NB4 (cell line): ENCODE measurements around the gene KCNJ18.
"Not testable (repeated sequence)": the region's sequence is repeated elsewhere in the genome, so short reads cannot be mapped to it uniquely, and the experiment has no call there.

ENCODE experiments used
- DNase-seq: peaks from one replicate; pipeline ENCODE4 v3.0.0; 2010; ENCODE audit warnings: low read depth
- H3K4me3 ChIP-seq: one replicate; pipeline ENCODE4 v1.5.1; 2011; ENCODE audit warnings: mild to moderate bottlenecking, low read depth, low read length, moderate library complexity
- MYC ChIP-seq: IDR thresholded peaks from 2 replicates; pipeline ENCODE4 v1.6.1; 2011; ENCODE audit warnings: low read depth, low read length
- POLR2A ChIP-seq: IDR thresholded peaks from 2 replicates; pipeline ENCODE4 v1.6.1; 2011; ENCODE audit warnings: mild to moderate bottlenecking; ENCODE audit not compliant: insufficient read length; ENCODE audit errors: extremely low read depth
- TF ChIP-seq, protein P1 (sequence below): IDR thresholded peaks from 2 replicates; pipeline ENCODE4 v1.6.1; 2011; ENCODE audit warnings: low read depth, low read length
- TF ChIP-seq, protein P2 (sequence below): IDR thresholded peaks from one replicate; pipeline ENCODE4 v1.5.1; 2012; ENCODE audit warnings: low read depth, low read length

KCNJ18 gene

DNA sequence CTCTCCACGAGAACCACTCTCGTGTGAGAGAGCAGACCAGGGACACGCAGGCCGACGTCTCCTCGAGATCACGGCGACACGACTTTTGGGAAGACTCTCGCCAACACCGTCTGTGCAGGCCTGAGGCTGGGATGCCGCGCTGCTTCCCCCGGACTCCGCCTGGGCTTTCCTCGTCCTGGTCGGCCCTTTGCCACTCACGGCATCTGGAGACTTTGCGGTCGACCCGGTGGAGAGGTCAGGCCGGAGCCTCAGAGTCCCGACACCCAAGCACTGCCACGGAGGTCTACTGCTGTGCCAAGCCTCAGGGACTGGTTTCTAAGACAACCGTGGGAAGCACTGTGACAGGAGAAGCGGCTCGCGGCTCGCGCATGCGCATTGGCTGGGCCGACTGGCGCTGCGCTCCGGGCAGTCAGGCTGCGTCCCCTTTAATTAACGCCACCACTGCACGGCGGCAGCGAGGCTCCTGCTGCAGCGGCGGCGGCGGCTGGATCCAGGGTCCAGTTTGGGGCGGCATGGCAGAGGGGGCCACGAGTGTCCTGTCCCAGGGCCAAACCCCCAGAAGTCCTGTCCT, 9.1 kb upstream of the KCNJ18 start:
- DNase-seq, H3K4me3 ChIP-seq: not testable (repeated sequence)

DNA sequence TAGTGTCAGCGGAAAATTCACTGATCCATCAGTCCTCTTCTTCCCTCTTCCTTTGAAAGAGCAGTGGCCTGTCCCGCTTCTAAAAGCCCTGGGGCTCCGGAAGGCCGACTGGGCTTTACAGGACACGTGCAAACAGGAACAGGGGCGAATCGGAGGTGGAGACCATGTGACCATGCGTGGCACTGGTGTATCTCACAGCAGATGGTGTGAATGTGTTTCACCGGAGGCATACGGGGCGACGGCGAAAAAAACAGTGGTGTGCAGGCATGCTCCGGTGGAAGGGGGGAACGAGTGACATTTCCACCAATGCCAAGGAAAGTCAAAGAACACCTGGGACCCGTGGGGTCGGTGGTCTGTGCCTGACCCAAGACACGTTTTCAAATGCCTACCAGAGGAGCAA, 8.4 kb upstream of the KCNJ18 start:
- not testable (repeated sequence) for DNase-seq

DNA sequence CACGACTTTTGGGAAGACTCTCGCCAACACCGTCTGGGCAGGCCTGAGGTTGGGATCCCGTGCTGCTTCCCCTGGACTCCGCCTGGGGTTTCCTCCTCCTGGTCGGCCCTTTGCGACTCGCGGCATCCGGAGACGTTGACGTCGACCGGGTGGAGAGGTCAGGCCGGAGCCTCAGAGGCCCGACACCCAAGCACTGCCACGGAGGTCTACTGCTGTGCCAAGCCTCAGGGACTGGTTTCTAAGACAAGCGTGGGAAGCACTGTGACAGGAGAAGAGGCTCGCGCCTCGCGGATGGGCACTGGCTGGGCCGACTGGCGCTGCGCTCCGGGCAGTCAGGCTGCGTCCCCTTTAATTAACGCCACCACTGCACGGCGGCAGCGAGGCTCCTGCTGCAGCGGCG, 7.9 kb upstream of the KCNJ18 start:
- not testable (repeated sequence) for H3K4me3 ChIP-seq, DNase-seq

More for the DNA sequence above, 8.4 kb upstream of the KCNJ18 start:
- H3K4me3 ChIP-seq: not testable (repeated sequence)

DNA sequence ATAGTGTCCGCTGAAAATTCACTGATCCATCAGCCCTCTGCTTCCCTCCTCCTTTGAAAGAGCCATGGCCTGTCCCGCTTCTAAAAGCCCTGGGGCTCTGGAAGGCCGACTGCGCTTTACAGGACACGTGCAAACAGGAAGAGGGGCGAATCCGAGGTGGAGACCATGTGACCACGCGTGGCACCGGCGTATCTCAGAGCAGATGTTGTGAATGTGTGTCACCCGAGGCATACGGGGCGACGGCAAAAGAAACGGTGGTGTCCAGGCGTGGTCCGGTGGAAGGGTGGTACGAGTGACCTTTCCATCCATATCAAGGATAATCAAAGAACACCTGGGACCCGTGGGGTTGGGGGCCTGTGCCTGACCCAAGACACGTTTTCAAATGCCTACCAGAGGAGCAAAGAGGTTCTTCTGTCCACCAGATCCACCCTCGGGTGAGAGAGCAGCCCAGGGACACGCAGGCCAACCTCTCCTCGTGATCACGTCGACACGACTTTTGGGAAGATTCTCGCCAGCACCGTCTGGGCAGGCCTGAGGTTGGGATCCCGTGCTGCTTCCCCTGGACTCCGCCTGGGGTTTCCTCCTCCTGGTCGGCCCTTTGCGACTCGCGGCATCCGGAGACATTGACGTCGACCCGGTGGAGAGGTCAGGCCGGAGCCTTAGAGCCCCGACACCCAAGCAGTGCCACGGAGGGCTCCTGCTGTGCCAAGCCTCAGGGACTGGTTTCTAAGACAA, 7.1 kb upstream of the KCNJ18 start:
- H3K4me3 ChIP-seq, DNase-seq: not testable (repeated sequence)

DNA sequence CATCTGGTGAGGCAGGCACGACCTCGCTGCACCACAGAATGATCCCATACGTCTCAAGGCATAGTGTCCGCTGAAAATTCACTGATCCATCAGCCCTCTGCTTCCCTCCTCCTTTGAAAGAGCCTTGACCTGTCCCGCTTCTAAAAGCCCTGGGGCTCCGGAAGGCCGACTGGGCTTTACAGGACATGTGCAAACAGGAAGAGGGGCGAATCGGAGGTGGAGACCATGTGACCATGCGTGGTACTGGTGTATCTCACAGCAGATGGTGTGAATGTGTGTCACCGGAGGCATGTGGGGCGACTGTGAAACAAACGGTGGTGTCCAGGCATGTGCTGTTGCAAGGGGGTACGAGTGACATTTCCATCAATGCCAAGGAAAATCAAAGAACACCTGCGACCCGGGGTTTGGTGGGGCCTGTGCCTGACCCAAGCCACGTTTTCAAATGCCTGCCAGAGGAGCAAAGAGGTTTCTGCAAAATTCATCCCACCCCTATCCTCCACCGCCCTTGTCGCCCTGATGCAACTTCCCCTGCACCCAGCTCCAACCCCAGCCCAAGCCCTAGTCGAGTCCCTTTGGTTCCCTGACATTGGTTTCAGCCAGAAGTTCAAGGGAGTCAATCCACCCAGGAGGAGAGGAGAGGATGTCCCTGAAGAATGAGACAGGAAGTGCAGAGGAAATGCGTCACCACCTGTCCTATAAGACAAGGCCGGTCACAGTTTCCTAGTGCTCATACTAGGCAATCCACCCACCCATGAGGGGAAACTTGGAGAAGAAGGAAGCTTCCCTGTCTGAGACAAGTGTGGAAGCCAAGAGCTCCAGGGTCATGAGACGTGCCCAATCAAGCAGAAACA, 5.9 kb upstream of the KCNJ18 start:
- TF ChIP-seq, protein P1, sequence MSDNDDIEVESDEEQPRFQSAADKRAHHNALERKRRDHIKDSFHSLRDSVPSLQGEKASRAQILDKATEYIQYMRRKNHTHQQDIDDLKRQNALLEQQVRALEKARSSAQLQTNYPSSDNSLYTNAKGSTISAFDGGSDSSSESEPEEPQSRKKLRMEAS: no peak
- TF ChIP-seq POLR2A (no peak), MYC (no peak)
- TF ChIP-seq, protein P2, sequence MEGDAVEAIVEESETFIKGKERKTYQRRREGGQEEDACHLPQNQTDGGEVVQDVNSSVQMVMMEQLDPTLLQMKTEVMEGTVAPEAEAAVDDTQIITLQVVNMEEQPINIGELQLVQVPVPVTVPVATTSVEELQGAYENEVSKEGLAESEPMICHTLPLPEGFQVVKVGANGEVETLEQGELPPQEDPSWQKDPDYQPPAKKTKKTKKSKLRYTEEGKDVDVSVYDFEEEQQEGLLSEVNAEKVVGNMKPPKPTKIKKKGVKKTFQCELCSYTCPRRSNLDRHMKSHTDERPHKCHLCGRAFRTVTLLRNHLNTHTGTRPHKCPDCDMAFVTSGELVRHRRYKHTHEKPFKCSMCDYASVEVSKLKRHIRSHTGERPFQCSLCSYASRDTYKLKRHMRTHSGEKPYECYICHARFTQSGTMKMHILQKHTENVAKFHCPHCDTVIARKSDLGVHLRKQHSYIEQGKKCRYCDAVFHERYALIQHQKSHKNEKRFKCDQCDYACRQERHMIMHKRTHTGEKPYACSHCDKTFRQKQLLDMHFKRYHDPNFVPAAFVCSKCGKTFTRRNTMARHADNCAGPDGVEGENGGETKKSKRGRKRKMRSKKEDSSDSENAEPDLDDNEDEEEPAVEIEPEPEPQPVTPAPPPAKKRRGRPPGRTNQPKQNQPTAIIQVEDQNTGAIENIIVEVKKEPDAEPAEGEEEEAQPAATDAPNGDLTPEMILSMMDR: no peak
- DNase-seq: peak; percentile 30
- H3K4me3 ChIP-seq: no peak overlapping the region

DNA sequence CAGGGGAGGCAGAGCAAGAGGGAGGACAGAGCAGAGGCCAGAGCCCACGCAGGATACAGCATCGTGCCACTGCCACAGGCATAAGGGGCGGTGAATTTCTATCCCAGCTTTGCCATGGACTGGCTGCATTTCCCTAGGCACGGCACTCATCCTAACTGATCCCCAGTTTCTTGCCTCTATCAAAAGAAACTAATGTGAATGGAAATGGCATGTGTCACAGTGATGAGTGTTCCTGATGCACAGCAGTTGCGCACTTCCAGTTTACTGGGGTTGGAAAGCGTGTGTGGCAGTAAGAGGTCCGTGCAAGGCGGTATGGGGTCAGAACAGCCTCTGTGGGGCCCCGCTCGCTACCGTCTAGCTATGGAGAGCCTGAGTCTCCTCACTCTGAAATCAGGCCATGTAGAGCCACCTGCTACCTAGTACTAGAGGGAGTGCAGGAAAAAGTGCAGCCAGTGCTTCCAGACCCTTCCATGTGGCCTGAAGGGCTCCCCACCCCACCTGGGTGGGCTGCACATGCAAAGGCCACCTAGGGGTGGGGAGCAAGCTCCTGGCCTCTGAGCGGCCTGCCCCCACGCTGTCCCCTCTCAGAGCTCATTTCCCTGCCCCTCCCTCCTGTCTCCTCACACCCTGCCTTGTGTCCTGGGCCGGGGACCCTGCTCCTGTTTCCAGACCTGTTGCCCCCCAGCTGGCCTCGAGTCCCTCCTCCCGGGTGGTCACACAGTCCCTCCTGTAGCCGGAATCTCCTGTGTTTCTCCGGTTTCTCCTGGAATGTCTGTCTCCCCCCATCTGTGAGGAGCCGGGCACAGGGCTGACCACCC, 5.0 kb upstream of the KCNJ18 start:
- no peak for DNase-seq
- TF ChIP-seq, protein P1: no peak
- TF ChIP-seq POLR2A (no peak), MYC (no peak)
- TF ChIP-seq, protein P2: no peak

DNA sequence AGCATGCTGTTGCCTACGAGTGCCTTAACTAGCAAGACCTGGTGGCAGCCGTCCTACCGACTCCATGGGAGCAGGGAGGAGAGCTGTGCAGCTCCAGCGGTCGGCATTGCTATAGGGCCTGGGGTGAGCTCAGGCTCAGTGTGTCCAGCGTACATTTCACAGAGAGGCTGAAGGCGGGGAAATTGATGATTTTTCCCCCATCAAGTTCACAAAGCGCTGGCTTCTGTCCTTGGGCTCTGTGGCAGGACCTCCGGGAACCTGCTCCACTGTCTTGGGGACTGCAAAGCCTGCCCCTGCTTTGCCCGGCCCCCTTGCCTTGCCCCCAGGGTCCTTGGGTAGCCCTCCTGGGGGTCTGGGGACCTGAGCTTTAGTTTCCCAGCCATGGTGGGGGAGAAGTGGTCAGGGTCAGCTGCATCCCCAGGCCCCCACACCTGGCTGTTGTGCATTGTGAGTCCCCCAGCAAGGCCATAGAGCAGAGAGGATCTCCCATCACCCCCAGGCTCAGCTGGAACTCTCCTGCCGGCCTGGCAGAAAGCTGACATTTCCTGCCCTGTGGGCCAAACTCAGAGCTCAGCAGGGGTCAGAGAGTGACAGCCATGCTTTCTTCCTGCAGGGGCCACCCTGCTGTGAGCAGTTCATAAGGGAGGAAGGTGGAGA, 3.9 kb upstream of the KCNJ18 start:
- no peak overlapping the region for H3K4me3 ChIP-seq
- TF ChIP-seq, protein P1: no peak
- no peak for TF ChIP-seq MYC
- no peak for TF ChIP-seq POLR2A
- TF ChIP-seq, protein P2: no peak
- DNase-seq: no peak

More for the DNA sequence above, 5.0 kb upstream of the KCNJ18 start:
- no peak overlapping the region for H3K4me3 ChIP-seq
